Muscle layer of duodenum (tissue), 2 donors: ENCODE data around the gene SIN3B.

Experiments
- H3K27ac ChIP-seq: one replicate; pipeline ENCODE4 v1.7.0; 2013; ENCODE audit warnings: mild to moderate bottlenecking, low read length
- H3K27me3 ChIP-seq: one replicate; pipeline ENCODE4 v1.7.0; 2013; ENCODE audit warnings: low read depth, mild to moderate bottlenecking, control low read depth, low read length
- H3K36me3 ChIP-seq, 2 donors: one replicate each; pipeline ENCODE4 v1.7.0; 2013; ENCODE audit warnings: low read length in 2 of 2, control low read depth in 1 of 2, mild to moderate bottlenecking in 1 of 2; ENCODE audit not compliant: insufficient read depth in 2 of 2, control insufficient read depth in 1 of 2
- H3K4me1 ChIP-seq, 2 donors: one replicate each; pipeline ENCODE4 v1.7.0; 2013; ENCODE audit warnings: low read length in 2 of 2, mild to moderate bottlenecking in 2 of 2, control low read depth in 1 of 2, moderate library complexity in 1 of 2; ENCODE audit not compliant: insufficient read depth in 2 of 2, control insufficient read depth in 1 of 2
- H3K4me3 ChIP-seq, 2 donors: one replicate each; pipeline ENCODE4 v1.7.0; 2013; ENCODE audit warnings: low read length in 2 of 2, low read depth in 1 of 2, mild to moderate bottlenecking in 1 of 2
- H3K9me3 ChIP-seq, 2 donors: one replicate each; pipeline ENCODE4 v1.7.0; 2013; ENCODE audit warnings: low read length in 2 of 2, control low read depth in 1 of 2, mild to moderate bottlenecking in 1 of 2; ENCODE audit not compliant: control insufficient read depth in 1 of 2
- donor health status: healthy.

The SIN3B gene

DNA sequence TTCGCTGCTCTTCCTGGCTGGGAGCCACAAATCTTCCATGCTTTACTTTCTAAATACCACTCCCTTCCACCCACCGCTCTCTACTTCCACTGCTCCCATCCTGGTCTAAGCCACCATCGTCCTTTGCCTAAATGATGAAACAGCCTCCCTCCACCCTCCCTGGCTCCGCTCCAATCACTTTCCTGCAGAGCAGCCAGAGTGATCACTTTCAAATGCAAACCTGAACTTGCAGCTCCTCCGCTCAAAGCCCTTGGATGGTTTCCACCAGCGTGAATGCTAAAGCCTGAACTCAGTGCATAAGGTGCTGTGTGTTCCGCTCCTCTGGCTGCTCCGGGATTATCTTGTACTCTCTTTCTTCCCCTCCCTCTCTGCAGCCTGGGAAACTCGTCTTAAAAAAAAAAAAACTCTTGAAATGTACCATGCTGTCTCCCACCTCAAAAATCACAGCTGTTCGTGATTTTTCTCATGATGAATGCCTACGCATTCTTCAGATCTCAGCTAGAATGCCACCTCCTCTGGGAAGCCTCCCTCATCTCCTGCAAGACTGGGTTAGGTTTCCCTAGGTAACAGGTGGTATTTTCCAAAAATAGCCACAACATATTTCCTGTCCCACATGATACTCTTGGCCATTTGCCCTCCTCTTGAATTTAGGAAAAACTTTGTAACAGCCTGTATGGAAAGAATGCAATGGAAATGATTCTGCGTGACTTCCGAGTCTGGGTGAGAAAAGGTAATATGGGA is 3.7 kb upstream of the SIN3B start:
- Histone ChIP-seq H3K27me3 (no peaks in the 10 kb centered on the region), H3K4me3 (peak overlapping the region; percentile 43 to 66), H3K27ac (peak overlapping the region; percentile 10), H3K9me3 (no peaks in the 10 kb centered on the region), H3K4me1 (peaks cover 0 to 19% of the 10 kb centered on the region in 2 donors), H3K36me3 (no peaks in the 10 kb centered on the region)

DNA sequence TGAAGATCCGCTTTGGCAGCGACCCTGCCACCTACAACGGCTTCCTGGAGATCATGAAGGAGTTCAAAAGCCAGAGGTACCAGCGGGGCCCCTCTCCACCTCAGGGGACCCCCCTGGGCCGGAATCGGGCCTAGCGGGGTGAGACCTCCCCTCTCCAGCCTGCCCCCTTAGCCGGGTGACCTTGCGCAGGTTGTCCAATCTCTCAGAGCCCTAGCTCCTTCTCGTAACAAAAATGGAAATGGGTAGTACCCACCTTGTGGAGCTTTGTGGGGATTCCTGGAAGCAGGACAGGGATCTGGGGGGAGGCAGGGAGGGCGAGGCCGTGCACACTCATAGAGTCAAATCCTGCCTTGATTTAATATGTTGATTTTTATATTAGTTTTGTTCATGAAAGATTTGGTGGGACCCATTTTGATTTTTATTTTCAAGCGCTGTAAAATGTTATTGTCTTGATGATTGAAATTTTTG is 658 bp downstream of the SIN3B start:
- no peaks in the 10 kb centered on the region for H3K27me3 ChIP-seq
- peaks cover 26 to 33% of the 10 kb centered on the region in 2 donors for H3K36me3 ChIP-seq
- H3K4me1 ChIP-seq = peaks cover 4 to 21% of the 10 kb centered on the region in 2 donors
- peak overlapping the region; percentile 85 to 86 for H3K4me3 ChIP-seq
- peak overlapping the region; percentile 13 for H3K27ac ChIP-seq
- no peaks in the 10 kb centered on the region for H3K9me3 ChIP-seq

DNA sequence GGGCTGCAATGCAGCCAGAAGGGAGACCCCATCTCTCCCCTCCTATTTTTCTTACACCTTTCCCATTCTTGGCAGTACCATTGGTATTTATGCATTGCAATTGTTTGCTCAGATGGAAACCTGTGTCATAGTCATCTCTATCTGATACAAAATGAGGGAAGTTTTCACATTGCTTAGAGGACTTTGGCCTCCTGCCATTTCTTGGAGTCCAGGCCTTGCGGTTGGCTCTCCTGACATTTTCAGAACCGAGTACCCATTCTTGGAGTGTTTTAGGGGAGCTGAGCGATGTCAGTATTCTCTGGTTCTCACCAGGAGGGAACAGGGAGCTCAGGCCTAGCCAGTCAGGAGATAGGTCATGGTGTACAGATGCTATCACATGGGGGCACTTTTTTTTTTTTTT is 1.5 kb downstream of the SIN3B start:
- H3K4me1 ChIP-seq = peaks cover 4 to 18% of the 10 kb centered on the region in 2 donors
- no peaks in the 10 kb centered on the region for H3K27me3 ChIP-seq
- peak overlapping the region; percentile 85 to 86 for H3K4me3 ChIP-seq
- H3K36me3 ChIP-seq = peaks cover 26 to 36% of the 10 kb centered on the region in 2 donors
- H3K9me3 ChIP-seq = no peaks in the 10 kb centered on the region
- no peak overlapping the region for H3K27ac ChIP-seq

DNA sequence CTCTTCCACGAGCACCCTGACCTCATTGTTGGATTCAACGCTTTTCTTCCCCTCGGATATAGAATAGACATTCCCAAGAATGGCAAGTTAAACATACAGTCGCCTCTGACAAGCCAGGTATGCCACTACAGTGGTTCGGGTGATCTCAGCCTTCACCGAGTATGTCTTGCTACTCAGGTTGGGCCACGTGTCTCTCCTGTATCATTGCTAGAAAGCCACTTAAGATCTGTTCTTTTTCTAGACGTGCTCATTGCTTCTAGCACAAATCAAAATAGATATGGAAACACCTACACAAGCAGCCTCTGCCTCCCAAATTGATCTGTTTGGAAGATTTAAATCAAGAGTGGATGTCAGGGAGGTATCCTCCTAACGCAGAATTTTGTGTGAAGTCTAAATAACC is 2.3 kb downstream of the SIN3B start:
- no peaks in the 10 kb centered on the region for H3K27me3 ChIP-seq
- no peaks in the 10 kb centered on the region for H3K9me3 ChIP-seq
- no peak overlapping the region for H3K4me3 ChIP-seq
- peaks cover 29 to 45% of the 10 kb centered on the region in 2 donors for H3K36me3 ChIP-seq
- peaks cover 4 to 21% of the 10 kb centered on the region in 2 donors for H3K4me1 ChIP-seq
- no peak overlapping the region for H3K27ac ChIP-seq

DNA sequence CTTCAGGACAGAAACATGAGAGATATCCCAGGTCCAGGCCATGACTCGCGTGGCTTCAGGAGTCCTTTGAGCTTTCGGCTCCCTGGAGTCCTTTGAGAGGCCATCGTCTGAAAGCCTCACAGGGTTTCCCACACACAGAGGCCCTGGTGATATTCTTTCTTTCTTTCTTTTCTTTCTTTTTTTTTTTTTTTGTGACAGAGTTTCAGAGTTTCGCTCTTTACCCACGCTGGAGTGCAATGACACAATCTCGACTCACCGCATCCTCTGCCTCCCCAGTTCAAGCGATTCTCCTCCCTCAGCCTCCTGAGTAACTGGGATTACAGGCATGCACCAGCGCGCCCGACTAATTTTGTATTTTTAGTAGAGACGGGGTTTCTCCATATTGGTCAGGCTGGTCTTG is 5.5 kb downstream of the SIN3B start:
- H3K36me3 ChIP-seq = peaks cover 38 to 68% of the 10 kb centered on the region in 2 donors
- no peaks in the 10 kb centered on the region for H3K9me3 ChIP-seq
- no peaks in the 10 kb centered on the region for H3K27me3 ChIP-seq
- peaks cover 4 to 20% of the 10 kb centered on the region in 2 donors for H3K4me1 ChIP-seq
- no peak overlapping the region for H3K27ac ChIP-seq
- H3K4me3 ChIP-seq = no peak overlapping the region

DNA sequence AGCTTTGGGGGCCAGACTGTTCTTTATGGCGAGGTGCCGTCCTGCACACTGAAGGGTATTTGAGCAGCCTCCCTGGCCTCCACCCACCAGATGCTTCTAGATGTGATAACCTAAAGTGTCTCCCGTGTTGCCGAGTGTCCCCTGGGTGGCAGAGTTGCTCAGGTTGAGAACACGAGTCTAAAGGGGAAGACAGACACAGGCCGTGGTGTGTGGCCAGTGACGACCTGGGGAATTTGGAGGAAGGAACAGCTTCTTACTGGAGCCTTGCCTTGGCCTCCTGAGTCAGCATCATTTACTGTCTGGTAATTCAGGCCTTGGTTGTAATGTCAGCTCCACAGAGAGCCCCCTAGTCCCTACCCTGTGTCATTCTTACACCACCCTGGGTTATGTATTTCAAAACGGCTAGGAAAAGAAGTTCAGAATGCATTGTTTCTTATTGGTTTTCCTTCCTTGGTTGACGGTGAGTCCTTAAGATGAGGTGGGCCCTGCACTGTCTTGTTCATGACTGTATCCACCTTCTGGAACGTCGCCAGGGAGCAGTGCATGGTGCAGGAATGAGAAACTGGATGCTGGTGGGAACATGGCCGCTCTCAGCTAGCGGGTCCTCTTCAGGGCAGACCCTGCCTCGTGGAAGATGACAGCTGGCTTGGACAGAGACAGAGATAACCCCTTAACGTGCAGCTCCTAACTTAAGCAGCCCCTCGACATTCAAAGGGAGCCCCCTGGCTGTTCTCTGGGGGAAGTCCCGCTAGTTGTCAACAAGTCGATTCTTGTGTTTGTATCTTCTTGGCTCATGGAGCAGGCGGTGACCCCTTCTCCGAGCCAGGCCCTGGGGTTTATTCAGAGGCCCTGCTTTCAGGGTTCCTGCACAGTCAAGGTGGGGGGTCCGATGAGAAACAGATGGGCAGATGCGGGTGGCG is 7.2 kb downstream of the SIN3B start:
- Histone ChIP-seq H3K27ac (no peak overlapping the region), H3K4me3 (no peak overlapping the region), H3K36me3 (peaks cover 42 to 83% of the 10 kb centered on the region in 2 donors), H3K4me1 (peaks cover 4 to 7% of the 10 kb centered on the region in 2 donors), H3K9me3 (no peaks in the 10 kb centered on the region), H3K27me3 (no peaks in the 10 kb centered on the region)

DNA sequence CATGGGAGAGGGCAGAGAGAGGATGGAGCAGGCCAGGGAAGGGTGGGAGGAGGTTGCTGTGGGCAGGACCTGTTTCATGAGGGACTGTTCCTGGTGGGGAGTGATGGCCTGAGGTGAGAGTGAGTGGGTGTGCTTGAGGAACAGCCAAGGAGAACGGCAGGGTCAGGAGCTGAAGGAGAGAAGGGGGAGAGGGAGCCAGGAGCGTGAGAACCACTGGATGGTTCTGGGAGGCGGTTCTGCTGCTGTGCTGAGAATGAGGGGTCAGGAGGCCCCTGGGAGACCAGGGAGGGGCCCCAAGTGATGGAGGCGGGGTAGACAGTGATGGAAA is 7.8 kb downstream of the SIN3B start:
- Histone ChIP-seq H3K9me3 (no peaks in the 10 kb centered on the region), H3K4me1 (peaks cover 4 to 7% of the 10 kb centered on the region in 2 donors), H3K27ac (no peak overlapping the region), H3K4me3 (no peak overlapping the region), H3K36me3 (peaks cover 41 to 83% of the 10 kb centered on the region in 2 donors), H3K27me3 (no peaks in the 10 kb centered on the region)

DNA sequence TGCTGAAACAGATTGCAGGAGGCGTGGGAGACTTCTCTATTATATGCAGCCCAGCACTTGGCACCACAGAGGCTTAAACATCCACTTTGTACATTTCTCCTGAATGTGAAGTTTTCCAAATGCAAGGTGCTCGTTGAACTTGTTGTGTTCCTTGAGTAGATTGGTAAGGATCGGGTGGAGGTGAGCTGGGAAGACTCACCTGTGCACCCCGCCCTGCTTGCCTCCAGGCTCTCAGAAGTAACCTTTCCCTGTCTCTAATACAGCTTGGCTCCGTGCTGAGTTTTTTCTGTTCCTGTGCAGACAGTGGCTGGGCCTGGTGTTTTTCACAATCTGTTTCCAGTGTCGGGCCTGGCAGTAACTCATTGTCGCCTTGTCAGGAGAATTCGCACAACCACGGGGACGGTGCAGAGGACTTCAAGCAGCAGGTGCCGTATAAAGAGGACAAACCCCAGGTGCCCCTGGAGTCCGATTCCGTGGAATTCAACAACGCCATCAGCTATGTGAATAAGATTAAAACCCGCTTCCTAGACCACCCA is 12.3 kb downstream of the SIN3B start:
- H3K27me3 ChIP-seq = no peaks in the 10 kb centered on the region
- H3K36me3 ChIP-seq = peaks cover 40 to 86% of the 10 kb centered on the region in 2 donors
- no peak overlapping the region for H3K4me3 ChIP-seq
- H3K9me3 ChIP-seq = no peaks in the 10 kb centered on the region
- peaks cover 0 to under 1% of the 10 kb centered on the region in 2 donors for H3K4me1 ChIP-seq
- H3K27ac ChIP-seq = no peak overlapping the region

DNA sequence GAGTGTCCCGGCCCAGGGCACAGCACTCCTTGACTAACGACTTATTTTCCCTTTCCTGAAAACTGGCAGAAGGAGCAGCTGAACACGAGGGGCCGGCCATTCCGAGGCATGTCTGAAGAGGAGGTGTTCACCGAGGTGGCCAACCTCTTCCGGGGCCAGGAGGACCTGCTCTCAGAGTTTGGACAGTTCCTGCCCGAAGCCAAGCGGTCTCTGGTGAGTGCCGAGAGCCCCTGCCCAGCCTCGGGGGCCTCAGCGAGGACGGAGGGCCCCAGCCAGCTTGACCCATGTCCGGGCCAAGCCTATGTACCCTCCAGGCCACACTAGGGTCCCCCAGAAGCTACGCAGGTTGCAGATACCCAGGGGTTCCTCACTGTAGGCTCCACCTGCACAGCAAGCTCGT is 17.7 kb downstream of the SIN3B start:
- Histone ChIP-seq H3K9me3 (no peaks in the 10 kb centered on the region), H3K27ac (no peak overlapping the region), H3K36me3 (peaks cover 56 to 91% of the 10 kb centered on the region in 2 donors), H3K4me1 (no peaks in the 10 kb centered on the region), H3K4me3 (no peak overlapping the region), H3K27me3 (no peaks in the 10 kb centered on the region)

DNA sequence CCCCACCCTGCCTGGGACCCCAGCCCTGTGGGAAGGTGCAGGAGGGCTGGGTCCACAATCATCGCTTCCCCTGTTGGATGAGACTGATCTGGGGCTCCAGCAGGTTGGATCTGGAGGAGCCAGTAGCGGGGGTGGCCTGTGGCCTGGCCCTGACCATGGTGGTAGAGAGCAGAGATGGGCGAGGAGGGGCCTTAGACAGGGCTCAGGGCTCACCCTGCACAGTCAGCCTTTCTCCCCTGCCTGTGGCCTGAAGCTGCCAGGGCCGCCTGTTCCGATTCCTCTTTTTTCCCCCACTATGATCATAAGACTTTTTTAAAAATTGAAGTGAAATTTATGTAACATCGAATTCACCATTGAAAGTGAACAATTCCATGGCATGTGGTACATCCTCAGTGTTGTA is 18.2 kb downstream of the SIN3B start:
- Histone ChIP-seq H3K27me3 (no peaks in the 10 kb centered on the region), H3K27ac (no peak overlapping the region), H3K36me3 (peaks cover 60 to 90% of the 10 kb centered on the region in 2 donors), H3K4me3 (no peak overlapping the region), H3K9me3 (no peaks in the 10 kb centered on the region), H3K4me1 (no peaks in the 10 kb centered on the region)

DNA sequence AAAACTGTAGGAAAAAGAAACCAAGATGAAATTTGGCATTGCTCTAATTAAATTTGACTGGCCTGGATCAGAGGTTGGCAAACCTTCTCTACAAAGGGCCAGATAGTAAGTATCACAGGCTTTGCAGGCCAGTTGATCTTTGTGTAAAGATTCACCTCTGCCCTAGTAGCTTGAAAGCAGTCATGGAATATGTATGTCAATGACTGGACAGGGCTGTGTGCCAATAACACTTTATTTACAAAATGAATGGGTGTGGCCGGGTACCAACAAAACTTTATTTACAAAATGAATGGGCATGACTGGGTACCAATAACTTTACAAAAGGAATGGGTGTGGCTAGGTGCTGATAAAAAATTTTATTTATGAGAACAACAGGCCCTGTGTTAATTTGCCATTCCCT is 20.0 kb downstream of the SIN3B start:
- H3K4me3 ChIP-seq = no peak overlapping the region
- H3K27ac ChIP-seq = no peak overlapping the region
- peaks cover 67 to 90% of the 10 kb centered on the region in 2 donors for H3K36me3 ChIP-seq
- no peaks in the 10 kb centered on the region for H3K4me1 ChIP-seq
- H3K27me3 ChIP-seq = no peaks in the 10 kb centered on the region
- H3K9me3 ChIP-seq = no peaks in the 10 kb centered on the region
